HG03342 (cell line): ENCODE results near the gene TPSD1.

ENCODE experiments used
- ATAC-seq: cut with Tn5 transposase; IDR thresholded peaks from one replicate; pipeline ENCODE4 v1.9.1; 2021; ENCODE audit warnings: mild to moderate bottlenecking, moderate library complexity; ENCODE audit not compliant: unreplicated experiment

Gene TPSD1

DNA sequence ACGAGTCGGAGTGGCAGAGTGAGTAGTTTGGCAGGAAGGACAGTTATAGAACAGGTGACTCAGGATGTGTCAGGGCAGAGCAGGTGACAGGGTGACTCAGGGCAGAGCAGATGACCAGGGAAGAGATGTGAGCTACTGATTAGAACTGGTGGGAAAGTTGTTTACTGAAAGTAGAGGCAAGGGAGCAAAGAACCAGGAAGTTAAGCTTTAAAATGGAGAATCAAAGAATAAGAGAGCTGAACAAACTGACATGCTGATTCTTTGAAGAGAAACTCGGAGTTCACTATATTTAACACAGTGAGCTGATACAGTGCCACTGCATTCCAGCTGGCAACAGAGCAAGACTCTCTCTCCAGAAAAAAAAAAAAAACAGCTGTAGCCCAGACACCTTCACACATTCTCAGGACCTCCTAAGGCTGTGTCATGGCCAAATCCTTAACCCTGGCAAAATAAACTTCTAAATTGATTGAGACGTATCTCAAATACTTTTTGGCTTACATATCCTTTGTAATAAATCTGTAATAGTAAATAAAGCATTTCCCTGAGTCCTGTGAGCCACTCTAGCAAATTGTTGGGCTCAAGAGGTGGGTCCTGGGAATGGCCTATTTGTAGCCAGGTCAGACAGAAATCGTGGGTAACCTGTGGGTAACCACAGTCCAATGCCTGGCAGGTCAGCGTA, 41.3 kb downstream of the TPSD1 start:
- ATAC-seq: no peak

DNA sequence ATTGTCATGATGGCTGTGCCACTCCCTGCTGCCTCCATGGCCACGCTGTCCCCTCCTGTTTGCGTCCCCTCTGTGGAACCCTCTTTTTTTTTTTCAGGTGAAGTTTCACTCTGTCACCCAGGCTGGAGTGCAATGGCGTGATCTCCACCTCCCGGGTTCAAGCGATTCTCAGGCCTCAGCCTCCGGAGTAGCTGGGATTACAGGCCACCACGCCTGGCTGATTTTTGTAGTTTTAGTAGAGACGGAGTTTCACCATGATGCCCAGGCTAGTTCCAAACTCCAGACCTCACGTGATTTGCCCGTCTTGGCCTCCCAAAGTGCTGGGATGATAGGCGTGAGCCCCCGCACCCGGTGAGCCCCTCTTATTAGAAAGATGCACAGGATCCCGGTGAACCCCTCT, 42.5 kb downstream of the TPSD1 start:
- no peak for ATAC-seq

DNA sequence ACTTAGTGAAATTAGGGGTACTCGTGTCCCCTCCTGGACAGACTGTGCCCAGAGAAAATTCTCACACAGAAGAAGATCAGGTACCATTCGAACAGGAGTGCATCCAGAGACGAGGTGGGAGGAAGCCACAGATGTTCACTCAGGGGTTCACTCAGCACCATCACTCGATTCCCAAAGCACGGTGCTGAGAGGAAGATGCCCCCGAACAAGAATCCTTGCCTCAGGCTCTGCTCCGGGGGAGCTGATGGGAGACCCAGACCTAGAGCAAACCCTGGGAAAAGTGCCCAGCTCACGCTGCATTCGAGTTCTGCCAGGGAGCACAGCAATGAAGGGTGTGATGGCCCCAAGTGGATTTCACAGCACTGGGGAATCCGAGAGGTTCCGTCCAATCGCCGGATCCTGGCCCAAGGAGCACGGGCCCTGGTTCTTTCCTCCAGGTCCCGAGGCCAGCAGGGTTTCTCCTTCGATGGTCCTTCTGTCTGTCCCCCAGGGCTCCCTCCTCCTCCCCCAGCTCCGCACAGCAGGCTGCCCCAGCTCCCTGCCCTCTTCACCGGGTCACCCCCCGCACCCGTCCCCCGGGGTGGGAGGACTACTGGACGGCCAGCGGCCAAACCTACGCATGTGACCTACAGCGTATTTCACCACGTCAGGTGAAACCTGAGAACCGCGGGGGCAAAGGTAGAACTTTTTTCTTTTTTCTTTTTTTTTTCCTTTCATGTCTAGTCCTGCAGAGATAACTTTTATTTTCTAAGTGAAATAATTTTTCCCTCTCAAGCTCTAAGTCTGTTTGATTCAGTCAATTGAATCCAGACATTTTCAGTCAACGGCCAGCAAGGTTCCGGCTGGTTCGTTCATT, 43.4 kb downstream of the TPSD1 start:
- ATAC-seq: no peak

DNA sequence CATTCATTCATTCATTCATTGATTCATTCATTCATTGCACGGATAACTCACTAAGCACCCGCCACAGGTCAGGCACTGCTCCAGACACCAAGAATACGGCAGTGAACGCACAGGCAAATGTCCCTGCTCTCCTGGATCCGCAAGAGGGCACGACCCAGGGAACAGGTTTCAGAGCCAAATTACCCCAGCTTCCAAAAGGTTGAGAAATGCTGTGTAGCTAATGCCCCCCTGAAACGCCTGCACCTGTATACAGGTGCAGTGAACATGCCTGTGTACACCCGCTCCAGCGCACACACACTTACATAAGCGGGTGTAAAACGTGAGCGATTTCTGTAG, 44.0 kb downstream of the TPSD1 start:
- ATAC-seq: no peak

DNA sequence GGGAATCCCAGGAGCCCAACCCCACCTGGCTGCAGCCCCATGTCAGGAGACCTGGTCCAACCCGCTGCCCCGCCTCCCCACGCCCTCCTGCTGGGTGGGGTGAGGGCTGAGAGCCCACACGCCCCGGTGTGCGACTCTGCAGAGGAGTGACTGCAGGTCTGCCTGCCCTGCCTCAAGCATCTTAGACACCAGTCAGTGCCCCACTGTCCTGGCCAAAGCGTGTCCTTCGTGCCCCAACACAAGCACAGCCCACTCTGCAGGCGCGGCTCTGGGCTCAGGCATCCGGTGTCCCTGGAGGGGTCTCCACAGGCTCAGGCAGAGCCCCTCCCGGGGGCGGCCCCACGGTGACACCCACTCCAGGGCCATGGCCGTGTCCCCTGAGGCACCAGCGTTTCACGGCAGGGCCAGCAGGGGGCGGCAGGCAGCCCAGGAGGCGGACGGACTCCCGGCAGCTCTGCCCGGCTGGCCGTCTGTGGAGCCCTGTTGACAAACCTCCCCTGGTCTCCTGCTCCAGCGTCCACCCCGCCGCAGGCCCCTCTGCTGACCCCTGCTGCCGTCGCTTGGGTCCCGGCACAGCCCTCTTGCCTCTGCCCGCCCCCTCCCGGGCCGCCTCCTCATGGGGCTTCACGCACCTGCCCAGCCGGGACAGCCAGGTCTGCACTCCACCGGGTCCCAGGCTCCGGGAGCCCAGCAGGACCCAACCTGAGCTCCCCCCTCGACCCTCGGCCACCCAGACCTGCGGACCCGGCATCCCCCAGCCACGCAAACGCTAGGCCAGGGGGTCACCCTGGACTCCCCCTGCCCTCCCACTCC, 45.0 kb downstream of the TPSD1 start:
- no peak for ATAC-seq

DNA sequence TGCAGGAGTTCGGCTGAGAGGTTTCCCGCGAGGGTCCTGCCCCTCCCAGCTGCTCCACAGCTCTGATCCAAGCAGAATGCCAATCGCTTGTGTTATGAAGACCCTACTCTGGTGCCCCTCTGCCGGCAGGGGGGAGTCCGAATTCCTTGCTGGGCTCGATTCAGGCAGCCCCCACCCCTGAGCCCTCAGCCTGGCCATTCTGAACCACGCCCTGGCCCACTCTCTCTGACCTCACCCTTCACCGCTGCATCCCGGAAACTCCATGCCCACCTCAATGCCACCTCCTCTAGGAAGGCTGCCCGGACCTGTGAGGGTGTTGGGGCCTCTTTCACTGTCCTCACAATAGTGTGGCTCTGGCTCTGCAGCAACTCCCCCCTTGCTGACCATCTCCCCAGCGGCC, 45.7 kb downstream of the TPSD1 start:
- ATAC-seq: no peak

DNA sequence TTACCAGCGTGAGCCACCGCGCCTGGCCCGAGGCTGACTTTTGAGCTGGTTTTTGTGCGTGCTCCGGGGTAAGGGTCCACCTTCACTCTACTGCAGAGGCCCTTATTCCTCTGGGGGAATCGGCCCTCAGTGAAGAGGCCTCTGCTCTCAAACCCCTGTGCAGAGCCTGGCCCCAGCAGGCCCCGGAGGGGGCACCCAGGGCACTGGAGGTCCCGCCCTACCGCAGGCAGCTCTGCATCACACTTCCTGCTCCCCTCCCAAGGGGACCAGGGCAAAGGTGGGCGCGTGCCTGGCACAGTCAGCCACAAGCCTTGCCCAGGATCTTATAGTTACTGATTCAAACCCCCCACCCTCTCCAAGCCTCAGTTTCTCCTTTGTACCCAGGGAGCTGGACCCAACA, 50.0 kb downstream of the TPSD1 start:
- ATAC-seq: no peak

DNA sequence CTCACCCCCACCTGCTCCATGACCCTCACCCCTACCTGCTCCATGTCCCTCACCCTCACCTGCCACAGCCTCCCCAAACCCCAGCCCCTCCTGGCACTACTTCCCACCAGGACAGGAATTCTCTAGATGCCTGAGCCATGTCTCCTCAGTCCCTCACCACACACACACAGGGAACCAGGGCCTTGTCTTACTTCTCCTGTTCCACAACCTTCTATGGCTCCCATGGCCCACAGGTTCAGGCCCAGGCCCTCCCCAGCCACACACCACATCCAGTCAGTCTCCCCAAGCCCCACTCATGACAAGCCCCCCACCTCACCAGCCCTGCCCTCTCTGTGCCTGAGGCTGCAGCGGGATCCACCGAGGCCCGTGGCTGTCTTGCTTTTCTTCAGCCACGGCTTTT, 50.5 kb downstream of the TPSD1 start:
- no peak for ATAC-seq

DNA sequence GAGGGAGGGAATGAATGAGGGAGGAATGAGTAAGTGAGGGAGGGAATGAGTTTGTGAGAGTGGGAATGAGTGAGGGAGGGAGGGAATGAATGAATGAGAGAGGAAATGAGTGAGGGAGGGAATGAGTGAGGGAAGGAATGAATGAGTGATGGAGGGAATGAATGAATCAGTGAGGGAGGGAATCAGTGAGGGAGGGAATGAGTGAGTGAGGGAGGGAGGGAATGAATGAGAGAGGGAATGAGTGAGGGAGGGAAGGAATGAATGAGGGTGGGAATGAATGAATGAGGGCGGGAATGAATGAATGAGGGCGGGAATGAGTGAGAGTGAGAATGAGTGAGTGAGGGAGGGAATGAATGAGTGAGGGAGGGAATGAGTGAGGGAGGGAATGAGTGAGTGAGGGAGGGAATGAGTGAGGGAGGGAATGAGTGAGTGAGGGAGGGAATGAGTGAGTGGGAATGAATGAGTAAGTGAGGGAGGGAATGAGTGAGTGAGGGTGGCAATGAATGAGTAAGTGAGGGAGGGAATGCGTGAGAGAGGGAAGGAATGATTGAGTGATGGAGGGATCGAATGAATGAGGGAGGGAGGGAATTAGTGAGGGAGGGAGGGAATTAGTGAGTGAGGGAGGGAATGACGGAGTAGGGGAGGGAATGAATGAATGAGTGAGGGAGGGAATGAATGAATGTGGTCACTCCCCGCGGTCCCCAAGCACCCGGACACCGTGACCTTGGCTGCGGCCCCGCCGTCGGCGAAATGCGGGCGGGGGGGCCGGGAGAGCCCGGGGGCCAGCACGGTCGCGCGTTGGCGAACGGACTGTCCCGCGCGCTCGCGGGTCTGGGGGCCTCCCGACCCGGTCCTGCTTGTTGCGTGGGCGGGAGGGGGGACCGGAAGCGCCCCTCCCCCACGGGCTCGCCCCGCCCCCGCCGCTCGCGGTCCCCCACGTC, 52.4 kb downstream of the TPSD1 start:
- ATAC-seq: peak; percentile 27
